Fibroblast of the conjunctiva (primary cell): ENCODE measurements around the gene SHC1.
A peak's percentile ranks its signal among the peaks of the same experiment; 100 is the strongest.

Experiments used
- DNase-seq: peaks from one replicate; pipeline ENCODE4 v3.0.0-alpha.2; 2010; ENCODE audit warnings: low read depth

Gene SHC1

DNA sequence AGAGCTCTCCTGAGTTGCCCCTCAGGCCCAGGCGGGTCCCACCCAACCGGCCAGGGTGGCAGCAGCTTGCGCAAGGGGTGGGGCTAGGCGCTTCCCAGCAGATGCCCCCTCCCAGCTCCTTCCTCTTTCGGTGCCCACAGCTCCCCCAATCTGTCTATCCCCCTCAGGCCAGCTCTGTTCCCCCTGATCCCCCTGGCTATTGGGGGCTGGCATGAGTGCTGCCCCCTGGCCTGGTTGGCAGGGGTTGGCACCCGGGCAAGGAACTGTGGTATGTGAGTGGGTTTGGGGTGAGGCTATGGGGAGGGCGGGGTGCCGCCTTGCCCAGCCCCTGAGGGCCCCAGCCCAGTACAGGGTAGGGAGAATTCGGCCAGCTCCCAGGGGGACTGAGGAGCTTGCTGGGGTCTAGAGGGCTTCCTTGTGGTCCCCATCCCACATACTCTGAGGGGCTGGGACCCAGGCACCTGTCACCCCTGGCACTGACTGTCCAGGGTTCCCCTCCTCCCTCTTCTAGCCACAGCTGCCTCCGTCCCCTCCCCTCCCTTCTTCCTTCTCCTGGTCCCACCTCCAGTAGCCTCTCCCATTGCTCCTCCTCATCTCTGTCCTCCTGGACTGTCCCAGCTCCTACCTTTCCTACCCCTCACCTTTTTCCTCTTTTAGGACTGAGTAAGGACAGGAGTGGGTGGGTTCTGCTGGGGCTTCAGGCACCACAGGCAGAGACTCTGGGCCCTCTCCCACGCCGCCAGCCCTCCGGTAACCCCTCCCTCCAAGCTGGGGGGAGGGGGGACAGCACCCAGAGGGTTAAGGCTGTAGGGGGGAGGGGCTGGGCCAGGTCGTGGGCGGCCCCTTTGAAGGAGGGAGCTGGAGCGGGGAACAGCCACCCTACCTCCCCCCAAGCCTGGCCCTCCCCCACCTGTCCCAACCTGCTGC, 37.7 kb upstream of the SHC1 start:
- DNase-seq = no peak

GRCh38 chr1:155007251-155007828, 36.8 kb upstream of the SHC1 start:
- DNase-seq = no peak

GRCh38 chr1:155006601-155007101, 36.1 kb upstream of the SHC1 start:
- no peak for DNase-seq

DNA sequence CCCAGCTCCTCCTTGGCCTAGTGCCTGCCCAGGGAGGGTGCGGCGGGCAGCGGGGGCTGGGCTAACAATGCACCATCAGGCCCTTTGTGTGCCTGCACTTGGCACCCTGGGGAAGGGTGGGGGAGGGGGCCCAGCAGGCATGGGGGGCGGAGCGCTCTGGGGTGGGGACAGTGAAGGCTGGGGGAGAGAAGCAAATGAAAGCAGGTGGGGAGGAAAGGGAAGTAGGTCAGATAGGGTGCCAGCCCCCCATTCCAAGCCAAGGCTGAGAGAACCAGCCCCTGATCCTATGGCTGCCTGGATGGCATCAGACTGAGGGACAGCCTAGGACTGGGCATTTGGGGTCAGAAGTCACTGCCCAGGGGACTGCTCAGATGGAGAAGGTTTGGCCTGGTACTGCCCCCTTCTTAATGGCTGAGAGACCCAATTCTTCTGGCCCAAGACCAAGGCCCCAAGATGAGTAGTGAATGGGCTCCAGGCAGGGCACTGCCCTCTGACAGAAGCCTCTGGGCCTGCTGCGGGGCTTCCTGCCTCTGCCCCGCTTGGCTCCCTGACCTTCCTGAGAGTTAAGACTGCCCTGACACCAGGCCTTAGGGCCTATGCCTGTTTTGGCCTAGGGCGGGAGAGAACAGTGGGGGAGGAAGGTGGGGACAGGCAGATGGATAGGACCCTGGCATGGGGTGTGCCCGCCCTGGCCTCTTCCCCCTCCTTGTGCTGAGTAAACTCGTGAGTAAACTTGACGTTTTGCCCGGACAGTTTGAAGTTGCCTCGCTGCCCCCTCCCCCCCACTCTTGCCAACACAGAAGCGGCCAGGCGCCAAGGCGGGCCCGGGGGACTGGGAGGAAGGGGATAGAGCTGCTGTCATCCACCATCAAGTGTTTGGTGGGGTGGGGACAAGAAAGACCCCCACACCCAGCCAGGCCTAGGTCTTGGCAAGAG, 34.8 kb upstream of the SHC1 start:
- no peak for DNase-seq

DNA sequence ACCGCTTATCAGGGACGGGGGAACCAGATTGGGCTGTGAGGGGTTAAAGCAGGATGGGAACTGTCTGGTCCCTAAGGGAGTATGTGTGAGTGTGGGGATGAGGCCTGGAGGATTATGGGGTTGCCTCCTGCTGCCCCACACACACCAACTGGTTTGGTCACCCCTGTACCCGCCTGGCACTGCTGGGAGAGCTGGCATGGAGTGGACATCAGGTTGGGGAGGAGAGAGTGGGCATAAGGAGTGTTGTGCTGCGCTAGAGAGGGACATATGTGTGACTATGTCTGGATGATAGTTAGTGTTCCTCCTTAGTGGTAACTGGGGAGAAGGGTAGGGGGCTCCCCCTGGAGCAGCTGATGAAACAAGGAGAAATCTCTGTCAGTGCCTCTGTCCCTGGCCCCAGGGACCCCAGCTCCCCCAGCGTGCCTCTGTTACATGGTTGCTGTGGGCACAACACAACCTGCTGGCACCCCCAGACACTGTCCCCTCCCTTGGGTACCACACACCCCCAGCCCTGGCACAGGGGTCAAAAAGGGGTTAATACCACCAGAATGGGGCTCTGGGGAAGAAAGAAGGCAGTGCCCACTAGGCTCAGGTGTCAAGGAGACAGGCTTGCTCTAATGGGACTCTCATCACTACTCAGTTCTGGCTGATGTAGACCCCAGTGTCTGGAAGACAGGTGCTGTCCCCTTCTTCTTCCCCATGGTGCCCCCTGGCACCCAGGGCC, 34.0 kb upstream of the SHC1 start:
- DNase-seq = no peak

- peak; percentile 69 for DNase-seq
Observed at GRCh38 chr1:155003766-155004351, 33.3 kb upstream of the SHC1 start.

DNA sequence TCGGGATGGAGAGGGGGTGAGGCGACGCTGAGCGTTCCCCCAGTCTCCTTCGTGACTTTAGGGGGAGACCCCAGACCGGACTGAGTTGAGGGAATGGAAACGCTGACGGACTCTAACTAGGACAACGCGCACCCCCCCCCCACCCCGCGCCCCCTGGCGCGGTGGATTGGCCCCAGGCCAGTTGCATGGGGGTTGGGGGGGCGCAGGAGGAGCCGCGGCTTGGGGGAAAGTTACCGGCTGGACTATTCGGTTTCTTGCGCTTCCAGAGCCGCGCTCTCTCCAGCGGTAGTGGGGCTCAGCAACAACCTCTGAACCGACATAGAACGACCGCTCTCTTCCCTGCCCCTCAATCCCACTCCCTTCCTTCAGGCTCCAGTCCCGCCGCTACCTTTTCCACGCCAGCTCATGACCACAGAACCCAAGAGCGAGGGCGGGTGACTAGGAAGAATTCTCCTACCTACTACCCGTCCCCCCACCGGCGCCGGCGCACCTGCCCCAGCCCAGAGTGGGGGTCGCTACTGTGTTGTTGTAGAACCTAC, 32.7 kb upstream of the SHC1 start:
- no peak for DNase-seq

DNA sequence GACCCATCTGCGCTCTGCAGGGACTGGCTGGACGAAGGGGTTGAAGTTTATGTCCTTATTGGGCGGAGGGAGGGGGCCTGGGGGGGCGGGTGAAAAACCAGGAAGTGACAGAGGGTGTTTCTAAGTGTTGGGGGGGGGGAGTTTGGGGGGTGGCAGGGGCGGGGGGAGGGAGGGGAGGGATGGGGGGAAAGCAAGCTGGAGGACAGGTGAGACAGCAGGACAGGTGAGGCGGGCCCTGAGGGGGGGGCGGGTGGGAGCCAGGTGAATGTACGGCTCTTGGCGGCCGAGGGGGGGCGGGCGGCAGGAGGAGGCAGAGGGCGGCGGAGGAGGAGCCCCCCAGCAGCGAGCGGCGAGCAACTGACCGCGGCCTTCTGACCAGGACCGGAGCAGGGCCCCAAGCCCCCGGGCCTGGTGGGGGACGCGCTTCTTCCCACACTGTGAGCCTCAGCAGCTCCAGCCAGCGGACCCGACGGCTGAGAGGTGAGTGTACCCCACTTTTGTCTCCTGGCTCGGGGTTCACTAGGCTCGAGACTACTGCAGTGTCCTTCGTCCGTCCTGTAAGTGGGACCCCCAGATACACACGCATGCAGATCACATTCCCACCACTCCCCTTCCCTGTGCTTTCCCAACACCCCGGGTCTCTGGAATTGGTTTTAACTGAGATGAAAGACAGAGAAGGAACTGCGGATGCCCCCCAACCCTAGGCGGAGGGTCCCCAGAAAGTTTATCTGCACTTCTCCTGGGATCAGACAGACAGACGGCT, 32.1 kb upstream of the SHC1 start, which contains the start of gene ZBTB7B:
TSS of gene ZBTB7B (plus strand) at position 339 of the 763 bp plus-strand sequence. CDS start 11,859 bp downstream, outside the sequence.
- DNase-seq = no peak

- DNase-seq = peak; percentile 98
Observed at GRCh38 chr1:155001675-155002463, 31.3 kb upstream of the SHC1 start.

DNA sequence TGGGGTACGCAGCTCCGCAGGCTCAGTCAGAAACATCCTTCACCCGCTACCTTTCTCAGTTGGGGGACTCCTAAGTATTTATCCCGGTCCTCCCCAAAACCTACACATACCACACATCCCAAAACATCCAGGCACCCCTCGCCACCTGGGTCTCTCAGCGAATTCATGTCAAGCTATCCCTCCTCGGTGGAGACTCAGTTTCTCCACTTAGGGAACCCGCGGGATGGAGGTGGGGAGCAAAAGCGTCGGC, 30.8 kb upstream of the SHC1 start:
- DNase-seq = no peak

GRCh38 chr1:155000726-155001424, 30.3 kb upstream of the SHC1 start:
- DNase-seq = peak; percentile 67

DNA sequence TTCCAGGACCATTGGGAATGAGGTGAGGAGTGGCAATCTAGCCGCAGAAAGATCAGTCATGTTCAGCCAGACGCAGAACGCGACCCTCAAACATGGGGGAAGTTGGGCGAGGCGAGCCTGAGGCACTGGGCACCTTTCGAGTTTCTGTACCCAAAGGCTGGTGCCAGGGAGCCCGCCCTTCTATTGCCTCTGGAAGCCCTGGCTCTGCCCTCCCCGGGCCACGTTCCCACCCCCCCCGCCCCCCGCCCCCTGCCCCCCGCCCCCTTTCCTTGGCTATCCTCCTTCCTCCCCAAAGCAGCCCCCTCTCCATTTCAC, 29.8 kb upstream of the SHC1 start:
- DNase-seq = no peak

GRCh38 chr1:154999571-155000410, 29.2 kb upstream of the SHC1 start:
- no peak for DNase-seq

GRCh38 chr1:154998818-154999570, 28.4 kb upstream of the SHC1 start:
- no peak for DNase-seq

GRCh38 chr1:154998201-154998780, 27.7 kb upstream of the SHC1 start:
- no peak for DNase-seq

GRCh38 chr1:154996966-154997701, 26.6 kb upstream of the SHC1 start:
- DNase-seq = no peak
